G401 (cell line): Measurements from ENCODE around the gene IGSF6. TPM values are rescaled to one million over a fixed set of nuclear protein-coding genes. Genes with fewer than 3 reads are reported as not detected.
"Not testable (repeated sequence)": the region's sequence is repeated elsewhere in the genome, so short reads cannot be mapped to it uniquely, and the experiment has no call there.

Experiments used
- DNase-seq: peaks from one replicate; pipeline ENCODE4 v3.0.0-alpha.2; 2015; ENCODE audit warnings: low spot score
- in situ Hi-C: cut with HindIII; loops from 2 replicates; pipeline ENCODE4 v1.10.0; 2016; ENCODE audit warnings: low sequenced_read_pairs, mixed read lengths
- total RNA-seq: library from RNA; depleted of rRNA; stranded (reverse); fragments of >200 nt; shearing (Covaris generic); gene quantifications from 2 replicates; pipeline ENCODE4 v1.2.3, GENCODE V29; 2014; rRNA removed

IGSF6 gene
- not detected in 2 replicates for total RNA-seq

GRCh38 chr16:21652453-21652852 is at the start of gene IGSF6:
TSS of gene IGSF6 (minus strand) at chr16:21652608. CDS start at chr16:21652598, 10 bp downstream.
- in situ Hi-C loops = no loop called here
- DNase-seq = no peak

GRCh38 chr16:21701271-21701670 is 48.9 kb upstream of the IGSF6 start:
- no peak for DNase-seq
- in situ Hi-C loops = no loop called here

GRCh38 chr16:21698169-21699032 is 46.0 kb upstream of the IGSF6 start:
- DNase-seq = no peak
- in situ Hi-C loops = no loop called here

GRCh38 chr16:21697032-21697431 is 44.6 kb upstream of the IGSF6 start:
- no peak for DNase-seq
- in situ Hi-C loops = no loop called here

GRCh38 chr16:21694609-21695008 is 42.2 kb upstream of the IGSF6 start:
- in situ Hi-C loops = no loop called here
- DNase-seq = no peak

- DNase-seq, in situ Hi-C loops: not testable (repeated sequence)
Observed at GRCh38 chr16:21690967-21691366, 38.6 kb upstream of the IGSF6 start.

GRCh38 chr16:21689107-21689506 is 36.7 kb upstream of the IGSF6 start:
- no peak for DNase-seq
- in situ Hi-C loops = loop anchor here (5.0 kb wide), 1 partner anchor 42 kb away; no protein-coding TSS in a partner anchor

- no peak for DNase-seq
- in situ Hi-C loops = loop anchor here (5.0 kb wide), 1 partner anchor 38 kb away; no protein-coding TSS in a partner anchor
Observed at GRCh38 chr16:21685034-21685455, 32.6 kb upstream of the IGSF6 start.

GRCh38 chr16:21684199-21684598 is 31.8 kb upstream of the IGSF6 start:
- DNase-seq = no peak
- in situ Hi-C loops = no loop called here

- no peak for DNase-seq
- in situ Hi-C loops = no loop called here
Observed at GRCh38 chr16:21683184-21683583, 30.8 kb upstream of the IGSF6 start.

- DNase-seq, in situ Hi-C loops: not testable (repeated sequence)
Observed at GRCh38 chr16:21680714-21681113, 28.3 kb upstream of the IGSF6 start.

- in situ Hi-C loops, DNase-seq: not testable (repeated sequence)
Observed at GRCh38 chr16:21674456-21674855, 22.0 kb upstream of the IGSF6 start.

- in situ Hi-C loops = no loop called here
- DNase-seq = no peak
Observed at GRCh38 chr16:21673469-21673868, 21.1 kb upstream of the IGSF6 start.

GRCh38 chr16:21667575-21667974 is 15.2 kb upstream of the IGSF6 start:
- in situ Hi-C loops = no loop called here
- DNase-seq = no peak

GRCh38 chr16:21666772-21667171 is 14.4 kb upstream of the IGSF6 start:
- DNase-seq = no peak
- in situ Hi-C loops = no loop called here

GRCh38 chr16:21664801-21665492 is 12.5 kb upstream of the IGSF6 start:
- no peak for DNase-seq
- in situ Hi-C loops = no loop called here

- in situ Hi-C loops = no loop called here
- no peak for DNase-seq
Observed at GRCh38 chr16:21663889-21664647, 11.7 kb upstream of the IGSF6 start, which contains the start of gene OTOA. TSS of gene OTOA (plus strand) at chr16:21663968. CDS start at chr16:21678515, 14,547 bp downstream.

GRCh38 chr16:21659124-21659523 is 6.7 kb upstream of the IGSF6 start:
- in situ Hi-C loops = no loop called here
- no peak for DNase-seq
